ENCODE measurements around the gene PIGT.

The PIGT gene

DNA sequence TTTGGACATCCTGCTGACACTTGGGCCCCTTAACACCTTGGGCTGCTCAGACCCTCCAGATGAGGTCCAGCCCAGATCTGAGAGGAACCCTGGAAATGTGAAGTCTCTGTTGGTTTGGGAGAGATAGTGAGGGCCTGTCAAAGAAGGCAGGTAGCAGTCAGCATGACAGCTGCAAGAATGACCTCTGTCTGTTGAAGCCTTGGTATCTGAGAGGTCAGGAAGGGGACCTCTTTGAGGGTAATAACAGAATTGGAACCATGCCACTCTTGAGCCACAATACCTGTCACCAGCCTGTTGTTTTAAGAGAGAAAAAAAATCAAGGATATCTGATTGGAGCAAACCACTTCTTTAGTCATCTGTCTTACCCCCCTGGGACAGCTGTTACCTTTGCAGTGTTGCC is 48.8 kb upstream of the PIGT start:
- Histone ChIP-seq H3K27ac (ENCODE audit: low read length) (no peak overlapping the region), H3K4me3 (ENCODE audit: low read depth in 1 of 2, low read length in 2 of 2) (no peak overlapping the region), H4K20me1 (ENCODE audit: insufficient read depth, low read length) (peaks cover 14% of the 10 kb centered on the region), H3K4me1 (ENCODE audit: insufficient read depth, low read length) (peaks cover 21% of the 10 kb centered on the region), H3K9me3 (ENCODE audit: insufficient read depth, low read length, severe bottlenecking) (no peaks in the 10 kb centered on the region), H3K4me2 (ENCODE audit: insufficient read depth, low read length) (no peak overlapping the region), H2AFZ (ENCODE audit: low read depth, low read length) (no peak overlapping the region), H3K36me3 (ENCODE audit: insufficient read depth, low read length) (peaks cover 37% of the 10 kb centered on the region), H3K9ac (ENCODE audit: low read depth, low read length) (no peak overlapping the region), H3K27me3 (ENCODE audit: insufficient read depth, low read length, poor library complexity) (no peaks in the 10 kb centered on the region), H3K79me2 (ENCODE audit: insufficient read depth, low read length) (peaks cover 25% of the 10 kb centered on the region)
- TF ChIP-seq EZH2 (IDR thresholded peaks at IDR 0.05; ENCODE audit: borderline replicate concordance, low read depth, low read length, severe bottlenecking), result no peak
- TF ChIP-seq, protein P1, sequence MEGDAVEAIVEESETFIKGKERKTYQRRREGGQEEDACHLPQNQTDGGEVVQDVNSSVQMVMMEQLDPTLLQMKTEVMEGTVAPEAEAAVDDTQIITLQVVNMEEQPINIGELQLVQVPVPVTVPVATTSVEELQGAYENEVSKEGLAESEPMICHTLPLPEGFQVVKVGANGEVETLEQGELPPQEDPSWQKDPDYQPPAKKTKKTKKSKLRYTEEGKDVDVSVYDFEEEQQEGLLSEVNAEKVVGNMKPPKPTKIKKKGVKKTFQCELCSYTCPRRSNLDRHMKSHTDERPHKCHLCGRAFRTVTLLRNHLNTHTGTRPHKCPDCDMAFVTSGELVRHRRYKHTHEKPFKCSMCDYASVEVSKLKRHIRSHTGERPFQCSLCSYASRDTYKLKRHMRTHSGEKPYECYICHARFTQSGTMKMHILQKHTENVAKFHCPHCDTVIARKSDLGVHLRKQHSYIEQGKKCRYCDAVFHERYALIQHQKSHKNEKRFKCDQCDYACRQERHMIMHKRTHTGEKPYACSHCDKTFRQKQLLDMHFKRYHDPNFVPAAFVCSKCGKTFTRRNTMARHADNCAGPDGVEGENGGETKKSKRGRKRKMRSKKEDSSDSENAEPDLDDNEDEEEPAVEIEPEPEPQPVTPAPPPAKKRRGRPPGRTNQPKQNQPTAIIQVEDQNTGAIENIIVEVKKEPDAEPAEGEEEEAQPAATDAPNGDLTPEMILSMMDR (IDR thresholded peaks at IDR 0.05; ENCODE audit: borderline replicate concordance, extremely low read depth, low read length, poor library complexity, severe bottlenecking), result no peak
- ATAC-seq (ENCODE audit: insufficient read depth, low read depth), result no peak
- no peak for DNase-seq

DNA sequence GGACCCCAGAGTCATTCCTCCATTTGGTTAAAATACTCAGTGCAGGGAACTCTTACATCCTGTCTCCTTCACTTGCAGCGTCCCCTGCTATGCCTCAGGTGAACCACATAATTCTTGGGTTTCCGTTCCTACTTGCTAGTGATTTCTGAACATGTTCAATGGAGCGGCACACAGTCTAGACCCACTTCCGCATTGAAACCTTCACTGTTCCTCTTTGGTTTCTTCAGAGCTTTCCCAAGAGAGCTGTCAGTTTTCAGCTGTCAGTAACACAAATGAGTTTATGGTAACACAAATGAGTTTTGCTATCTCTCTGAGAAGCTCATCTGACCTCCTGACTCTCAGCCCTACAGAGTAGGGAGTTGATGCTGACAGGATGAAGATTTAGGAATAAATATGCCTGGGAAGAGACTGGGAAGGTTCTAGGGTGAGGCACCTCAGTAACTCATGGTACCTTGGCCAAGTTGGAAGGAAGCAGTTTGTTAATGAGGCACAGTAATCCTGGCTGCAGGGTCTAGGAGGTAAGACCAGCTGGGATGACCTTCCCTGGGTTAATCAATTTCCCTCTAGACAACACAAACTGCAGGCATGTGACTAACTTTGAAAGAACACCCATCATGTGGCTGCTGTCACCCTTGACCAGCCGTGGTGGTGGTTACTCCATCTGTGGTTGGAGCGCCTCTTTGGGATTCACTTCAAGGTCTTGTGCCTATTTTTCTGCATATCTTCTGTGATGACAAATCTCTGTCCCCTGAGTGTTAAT is 47.5 kb upstream of the PIGT start:
- no peak for ATAC-seq (ENCODE audit: insufficient read depth, low read depth)
- TF ChIP-seq, protein P1 (IDR thresholded peaks at IDR 0.05; ENCODE audit: borderline replicate concordance, extremely low read depth, low read length, poor library complexity, severe bottlenecking), result no peak
- TF ChIP-seq EZH2 (IDR thresholded peaks at IDR 0.05; ENCODE audit: borderline replicate concordance, low read depth, low read length, severe bottlenecking), result no peak
- no peak overlapping the region for H3K4me3 ChIP-seq (ENCODE audit: low read depth in 1 of 2, low read length in 2 of 2)
- peaks cover 13% of the 10 kb centered on the region for H4K20me1 ChIP-seq (ENCODE audit: insufficient read depth, low read length)
- H3K4me1 ChIP-seq (ENCODE audit: insufficient read depth, low read length), result peaks cover 21% of the 10 kb centered on the region
- H3K27me3 ChIP-seq (ENCODE audit: insufficient read depth, low read length, poor library complexity), result no peaks in the 10 kb centered on the region
- no peak for DNase-seq
- no peak overlapping the region for H3K9ac ChIP-seq (ENCODE audit: low read depth, low read length)
- no peak overlapping the region for H3K4me2 ChIP-seq (ENCODE audit: insufficient read depth, low read length)
- no peak overlapping the region for H2AFZ ChIP-seq (ENCODE audit: low read depth, low read length)
- H3K79me2 ChIP-seq (ENCODE audit: insufficient read depth, low read length), result peaks cover 21% of the 10 kb centered on the region
- H3K9me3 ChIP-seq (ENCODE audit: insufficient read depth, low read length, severe bottlenecking), result no peaks in the 10 kb centered on the region
- no peak overlapping the region for H3K27ac ChIP-seq (ENCODE audit: low read length)
- H3K36me3 ChIP-seq (ENCODE audit: insufficient read depth, low read length), result peaks cover 37% of the 10 kb centered on the region

DNA sequence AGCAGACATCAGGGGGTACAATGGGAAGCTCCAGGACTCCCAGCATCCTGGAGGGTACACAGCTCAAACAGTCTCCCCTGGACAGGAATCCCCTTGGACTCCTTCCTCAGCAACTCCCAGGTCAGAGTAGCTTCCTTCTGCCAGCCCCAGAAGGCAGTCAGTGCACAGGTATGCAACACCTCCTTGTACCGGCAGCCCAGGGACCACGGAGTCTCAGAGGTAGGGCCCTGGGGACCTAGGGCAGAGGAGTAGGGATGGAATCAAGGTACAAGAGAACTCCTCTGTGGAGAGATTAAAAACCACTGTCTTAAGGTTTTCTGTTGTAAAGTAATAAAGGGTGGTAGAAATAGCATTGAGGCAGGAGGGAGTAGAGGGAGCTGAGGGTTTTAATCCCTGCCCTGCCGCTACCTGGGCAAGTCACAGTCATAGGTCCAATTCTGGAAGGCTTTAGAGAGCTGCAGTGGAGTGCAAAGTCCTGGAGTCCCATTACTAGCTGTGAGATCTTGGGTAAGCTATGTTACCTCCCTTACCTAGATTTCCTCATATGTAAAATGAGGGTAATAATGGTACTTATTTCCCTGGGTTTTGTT is 45.3 kb upstream of the PIGT start:
- H3K27me3 ChIP-seq (ENCODE audit: insufficient read depth, low read length, poor library complexity), result no peaks in the 10 kb centered on the region
- peaks cover 7% of the 10 kb centered on the region; the same call in 1 of the 2 replicates for H4K20me1 ChIP-seq (ENCODE audit: insufficient read depth, low read length)
- no peak overlapping the region for H3K4me2 ChIP-seq (ENCODE audit: insufficient read depth, low read length)
- H3K4me1 ChIP-seq (ENCODE audit: insufficient read depth, low read length), result peaks cover 16% of the 10 kb centered on the region
- no peaks in the 10 kb centered on the region for H3K9me3 ChIP-seq (ENCODE audit: insufficient read depth, low read length, severe bottlenecking)
- H3K27ac ChIP-seq (ENCODE audit: low read length), result no peak overlapping the region
- H3K9ac ChIP-seq (ENCODE audit: low read depth, low read length), result no peak overlapping the region
- H2AFZ ChIP-seq (ENCODE audit: low read depth, low read length), result no peak overlapping the region
- peaks cover 2% of the 10 kb centered on the region; the same call in 1 of the 2 replicates for H3K79me2 ChIP-seq (ENCODE audit: insufficient read depth, low read length)
- H3K4me3 ChIP-seq (ENCODE audit: low read depth in 1 of 2, low read length in 2 of 2), result no peak overlapping the region
- peaks cover 32% of the 10 kb centered on the region for H3K36me3 ChIP-seq (ENCODE audit: insufficient read depth, low read length)
- no peak for DNase-seq
- no peak for TF ChIP-seq EZH2 (IDR thresholded peaks at IDR 0.05; ENCODE audit: borderline replicate concordance, low read depth, low read length, severe bottlenecking)
- TF ChIP-seq, protein P1 (IDR thresholded peaks at IDR 0.05; ENCODE audit: borderline replicate concordance, extremely low read depth, low read length, poor library complexity, severe bottlenecking), result no peak
- no peak for ATAC-seq (ENCODE audit: insufficient read depth, low read depth)

Data from DND-41 (cell line).